ENCODE data around the gene BCL11B.

GRCh38 chr14:99288948-99289347, 17.0 kb upstream of the BCL11B start:
- TF ChIP-seq, protein P1, sequence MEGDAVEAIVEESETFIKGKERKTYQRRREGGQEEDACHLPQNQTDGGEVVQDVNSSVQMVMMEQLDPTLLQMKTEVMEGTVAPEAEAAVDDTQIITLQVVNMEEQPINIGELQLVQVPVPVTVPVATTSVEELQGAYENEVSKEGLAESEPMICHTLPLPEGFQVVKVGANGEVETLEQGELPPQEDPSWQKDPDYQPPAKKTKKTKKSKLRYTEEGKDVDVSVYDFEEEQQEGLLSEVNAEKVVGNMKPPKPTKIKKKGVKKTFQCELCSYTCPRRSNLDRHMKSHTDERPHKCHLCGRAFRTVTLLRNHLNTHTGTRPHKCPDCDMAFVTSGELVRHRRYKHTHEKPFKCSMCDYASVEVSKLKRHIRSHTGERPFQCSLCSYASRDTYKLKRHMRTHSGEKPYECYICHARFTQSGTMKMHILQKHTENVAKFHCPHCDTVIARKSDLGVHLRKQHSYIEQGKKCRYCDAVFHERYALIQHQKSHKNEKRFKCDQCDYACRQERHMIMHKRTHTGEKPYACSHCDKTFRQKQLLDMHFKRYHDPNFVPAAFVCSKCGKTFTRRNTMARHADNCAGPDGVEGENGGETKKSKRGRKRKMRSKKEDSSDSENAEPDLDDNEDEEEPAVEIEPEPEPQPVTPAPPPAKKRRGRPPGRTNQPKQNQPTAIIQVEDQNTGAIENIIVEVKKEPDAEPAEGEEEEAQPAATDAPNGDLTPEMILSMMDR (conservative IDR thresholded peaks at IDR 0.05; ENCODE audit: low read length): no peak
- TF ChIP-seq EZH2phosphoT487 (IDR thresholded peaks at IDR 0.05; ENCODE audit: borderline replicate concordance, low read depth, low read length): no peak

Measured in OCI-LY7 (cell line).